K562 (cell line): Measurements from ENCODE around the gene BBS5. TPM values are rescaled to one million over a fixed set of nuclear protein-coding genes. Genes with fewer than 3 reads are reported as not detected.

Experiments used
- ARID1B ChIP-seq: fragments of 450-650 bp; IDR thresholded peaks from 2 replicates; pipeline ENCODE4 v1.6.1; 2016; ENCODE audit warnings: antibody characterized with exemption, mild to moderate bottlenecking, inconsistent platforms
- CREB3 ChIP-seq: fragments of 450-650 bp; conservative IDR thresholded peaks from 2 replicates; pipeline ENCODE4 v1.6.1; 2016; ENCODE audit warnings: missing genetic modification characterization, low read depth, mild to moderate bottlenecking, missing compliant biosample characterization, moderate library complexity
- FOSL1 ChIP-seq: fragments of 200-800 bp; sonication (Bioruptor generic); conservative IDR thresholded peaks from 2 replicates; pipeline ENCODE4 v1.6.1; 2016; ENCODE audit warnings: missing genetic modification characterization, missing compliant biosample characterization
- MAFK ChIP-seq: IDR thresholded peaks from 2 replicates; pipeline ENCODE4 v1.6.1; 2011; ENCODE audit warnings: low read length, improper control_type of control experiment
- NR2C2 ChIP-seq, 2 experiments: fragments of 200-800 bp in 1 of 2; sonication (Bioruptor generic) in 1 of 2; sonication (generic) in 1 of 2; formaldehyde crosslinking in 1 of 2; IDR thresholded peaks; 2 replicates each; pipeline versions ENCODE4 v1.6.1 to v1.8.0; 2016 to 2022; ENCODE audit warnings: mild to moderate bottlenecking in 1 of 2, missing compliant biosample characterization in 1 of 2, missing genetic modification characterization in 1 of 2, missing genetic modification reagents in 1 of 2
- STAT6 ChIP-seq: sonication (generic); formaldehyde crosslinking; IDR thresholded peaks from 2 replicates; pipeline ENCODE4 v1.8.1; 2023; ENCODE audit warnings: mild to moderate bottlenecking, missing genetic modification reagents
- ZNF318 ChIP-seq, 2 experiments: fragments of 450-650 bp; IDR thresholded peaks; 2 replicates each; pipeline ENCODE4 v1.6.1; 2016; ENCODE audit warnings: mild to moderate bottlenecking in 2 of 2, borderline replicate concordance in 1 of 2, low read depth in 1 of 2, moderate library complexity in 1 of 2
- ZNF41 ChIP-seq: fragments of 250-450 bp; sonication (Bioruptor Pico); conservative IDR thresholded peaks from 2 replicates; pipeline ENCODE4 v1.4.0; 2020; ENCODE audit warnings: mild to moderate bottlenecking
- polyA plus RNA-seq, 8 experiments: library from polyadenylated mRNA; depleted of rRNA in 4 of 8; stranded (reverse) in 5 of 8; unstranded in 3 of 8; fragments of >200 nt; fragmentation: Nextera tagmentation in 2 of 8; fragmentation: Illumina TruSeq in 1 of 8; extraction: Ambion mirVana in 2 of 8; extraction: Trizol in 1 of 8; gene quantifications; 2 replicates each; pipeline versions ENCODE4 v1.2.1 to v1.2.3, GENCODE V29; 2011 to 2014; ENCODE audit warnings: inconsistent platforms in 1 of 8, missing spikeins in 1 of 8
- total RNA-seq, 7 experiments: library from RNA; depleted of rRNA in 6 of 7; stranded (reverse); fragments of >200 nt in 6 of 7; fragmentation: Illumina TruSeq in 2 of 7; extraction: Trizol in 2 of 7; gene quantifications; 2 replicates each; pipeline versions ENCODE4 v1.2.1 to v1.2.3, GENCODE V29; 2011 to 2021; ENCODE audit warnings: low replicate concordance in 1 of 7

Gene BBS5
- total and polyA plus RNA-seq, 9 of the 15 experiments (the other 6 are each of a cell fraction or from before 2014, with no cell fraction given): 0.48 to 6.9 (median 4.3) TPM

- TF ChIP-seq ZNF318 (IDR thresholded peaks at IDR 0.05; ENCODE audit: borderline replicate concordance in 1 of 2, low read depth in 1 of 2): peak in 1 of 2 experiments; percentile 79; a peak in 2 of 4 replicates
- peak; percentile 67 for TF ChIP-seq ARID1B
- no peak for TF ChIP-seq CREB3
- no peak for TF ChIP-seq ZNF41
- TF ChIP-seq STAT6 (CRISPR knock-in tag): no peak
- TF ChIP-seq MAFK: peak; percentile 95
- peak; percentile 92 for TF ChIP-seq FOSL1 (tag)
- TF ChIP-seq NR2C2 (CRISPR knock-in tag; IDR thresholded peaks at IDR 0.05): no peak
- TF ChIP-seq NR2C2 (tag; IDR thresholded peaks at IDR 0.05): no peak
Observed at GRCh38 chr2:169507698-169508097, 28.4 kb downstream of the BBS5 start (continued).
